ENCODE measurements around the gene STAP1. TPM values are rescaled to one million over a fixed set of nuclear protein-coding genes. Genes with fewer than 3 reads are reported as not detected.

Gene STAP1
- polyA plus RNA-seq, 1 donor (not counting 4 experiments of a cell fraction or from before 2014, with no cell fraction given), result not detected

- TF ChIP-seq EZH2 (IDR thresholded peaks at IDR 0.05; ENCODE audit: low read length) (no peak), CTCF (optimal IDR thresholded peaks at IDR 0.05 in 1 of 3, IDR thresholded peaks at IDR 0.05 in 1 of 3, conservative IDR thresholded peaks at IDR 0.05 in 1 of 3; ENCODE audit: extremely low read depth in 1 of 3, insufficient read depth in 2 of 3, low read length in 3 of 3) (no peak)
- DNase-seq (ENCODE audit: low read depth, low spot score), result no peak
- no peak overlapping the region for H3K9ac ChIP-seq (ENCODE audit: control insufficient read depth, extremely low read depth, insufficient read depth, low read length)
- no peaks in the 10 kb centered on the region for H3K9me1 ChIP-seq (ENCODE audit: control insufficient read depth, extremely low read depth, insufficient read depth, low read length)
- no peak overlapping the region for H2AFZ ChIP-seq (ENCODE audit: control insufficient read depth, low read length)
- H3K79me2 ChIP-seq (ENCODE audit: control insufficient read depth, insufficient read depth, low read length), result peaks cover 28% of the 10 kb centered on the region
- H3K27me3 ChIP-seq (ENCODE audit: control insufficient read depth, extremely low read depth, insufficient read depth, low read length), result no peaks in the 10 kb centered on the region
- no peaks in the 10 kb centered on the region for H3K9me3 ChIP-seq (ENCODE audit: control insufficient read depth, low read depth, low read length)
- H3K36me3 ChIP-seq (ENCODE audit: control insufficient read depth in 2 of 2, extremely low read depth in 1 of 2, insufficient read depth in 2 of 2, low read length in 2 of 2), result peaks cover 0 to 2% of the 10 kb centered on the region in 2 experiments
- peaks cover 3% of the 10 kb centered on the region for H3K4me1 ChIP-seq (ENCODE audit: control insufficient read depth, extremely low read depth, insufficient read depth, low read length)
- no peak overlapping the region for H3K4me3 ChIP-seq (ENCODE audit: control insufficient read depth in 2 of 3, extremely low read depth in 1 of 3, insufficient read depth in 2 of 3, low read depth in 1 of 3, low read length in 3 of 3)
- dilution Hi-C loops (cut with MboI; ENCODE audit: extremely low pct_ligation_motif_present, low sequenced_read_pairs), result no loop called here
- H3K4me2 ChIP-seq (ENCODE audit: control insufficient read depth, extremely low read depth, insufficient read depth, low read depth, low read length), result no peak overlapping the region
- no peak for FAIRE-seq
- no peak overlapping the region for H3K27ac ChIP-seq (ENCODE audit: control insufficient read depth, insufficient read depth, low read length)
- H4K20me1 ChIP-seq (ENCODE audit: control insufficient read depth, extremely low read depth, insufficient read depth, low read length), result no peaks in the 10 kb centered on the region
Observed at GRCh38 chr4:67542076-67542475, 16.5 kb upstream of the STAP1 start.

- Histone ChIP-seq H3K9me3 (ENCODE audit: control insufficient read depth, low read depth, low read length) (no peaks in the 10 kb centered on the region), H3K36me3 (ENCODE audit: control insufficient read depth in 2 of 2, extremely low read depth in 1 of 2, insufficient read depth in 2 of 2, low read length in 2 of 2) (peaks cover 0 to 2% of the 10 kb centered on the region in 2 experiments), H3K4me3 (ENCODE audit: control insufficient read depth in 2 of 3, extremely low read depth in 1 of 3, insufficient read depth in 2 of 3, low read depth in 1 of 3, low read length in 3 of 3) (peak within 1 kb of the TSS; percentile 76 to 93 (median 77)), H3K79me2 (ENCODE audit: control insufficient read depth, insufficient read depth, low read length) (peaks cover 28% of the 10 kb centered on the region), H3K9ac (ENCODE audit: control insufficient read depth, extremely low read depth, insufficient read depth, low read length) (peak within 1 kb of the TSS; percentile 91), H3K4me2 (ENCODE audit: control insufficient read depth, extremely low read depth, insufficient read depth, low read depth, low read length) (peak within 1 kb of the TSS; percentile 70), H2AFZ (ENCODE audit: control insufficient read depth, low read length) (peak within 1 kb of the TSS; percentile 63), H3K27me3 (ENCODE audit: control insufficient read depth, extremely low read depth, insufficient read depth, low read length) (no peaks in the 10 kb centered on the region), H3K9me1 (ENCODE audit: control insufficient read depth, extremely low read depth, insufficient read depth, low read length) (no peaks in the 10 kb centered on the region), H4K20me1 (ENCODE audit: control insufficient read depth, extremely low read depth, insufficient read depth, low read length) (no peaks in the 10 kb centered on the region), H3K27ac (ENCODE audit: control insufficient read depth, insufficient read depth, low read length) (peak within 1 kb of the TSS; percentile 89), H3K4me1 (ENCODE audit: control insufficient read depth, extremely low read depth, insufficient read depth, low read length) (peaks cover 3% of the 10 kb centered on the region)
- FAIRE-seq (peak; percentile 89), DNase-seq (ENCODE audit: low read depth, low spot score) (peak; percentile 80)
- dilution Hi-C loops (cut with MboI; ENCODE audit: extremely low pct_ligation_motif_present, low sequenced_read_pairs), result no loop called here
- TF ChIP-seq EZH2 (IDR thresholded peaks at IDR 0.05; ENCODE audit: low read length) (no peak), CTCF (optimal IDR thresholded peaks at IDR 0.05 in 1 of 3, IDR thresholded peaks at IDR 0.05 in 1 of 3, conservative IDR thresholded peaks at IDR 0.05 in 1 of 3; ENCODE audit: extremely low read depth in 1 of 3, insufficient read depth in 2 of 3, low read length in 3 of 3) (no peak)
Observed at GRCh38 chr4:67545199-67546003, 13.1 kb upstream of the STAP1 start, which contains the start of gene CENPC. CENPC (minus strand) TSS chr4:67545503; CDS start chr4:67545355, 148 bp downstream.
